Esophagus squamous epithelium (tissue), 5 donors: ENCODE data around the gene APCDD1. TPM values are rescaled to one million over a fixed set of nuclear protein-coding genes. Genes with fewer than 3 reads are reported as not detected.
A peak's percentile ranks its signal among the peaks of the same experiment; 100 is the strongest.

Experiments used
- DNase-seq: peaks from one replicate; lab custom pipeline; 2025; lab: John Stamatoyannopoulos, UW
- H3K27ac ChIP-seq, 4 donors: fragments of 200-600 bp; sonication (generic); one replicate each; pipeline ENCODE4 v1.5.1; 2016 to 2019; ENCODE audit warnings: mild to moderate bottlenecking in 1 of 4
- H3K27me3 ChIP-seq, 4 donors: fragments of 200-600 bp; sonication (generic); 1 replicate in 3 of 4; 2 replicates in 1 of 4; pipeline versions ENCODE4 v1.5.1 to v1.6.0; 2017 to 2021; ENCODE audit warnings: antibody characterized with exemption in 1 of 4
- H3K36me3 ChIP-seq, 3 donors: fragments of 200-600 bp; sonication (generic); one replicate each; pipeline ENCODE4 v1.5.1; 2016 to 2019
- H3K4me1 ChIP-seq, 3 donors: fragments of 200-600 bp; sonication (generic); one replicate each; pipeline ENCODE4 v1.5.1; 2017 to 2019
- H3K4me3 ChIP-seq, 4 donors: fragments of 200-600 bp; sonication (generic); 1 replicate in 3 of 4; 2 replicates in 1 of 4; pipeline ENCODE4 v1.5.1; 2016 to 2019; ENCODE audit warnings: mild to moderate bottlenecking in 2 of 4, moderate library complexity in 1 of 4
- H3K9me3 ChIP-seq, 3 donors: fragments of 200-600 bp; sonication (generic); one replicate each; pipeline ENCODE4 v1.5.1; 2016 to 2019
- CTCF ChIP-seq, 6 experiments: fragments of 450-650 bp in 4 of 6; fragments of 200-600 bp in 2 of 6; sonication (generic) in 2 of 6; IDR thresholded peaks; one replicate each; pipeline ENCODE4 v1.5.1; 2016 to 2019; ENCODE audit warnings: antibody characterized with exemption in 6 of 6, mild to moderate bottlenecking in 4 of 6, moderate library complexity in 4 of 6
- POLR2A ChIP-seq, 4 donors: fragments of 450-650 bp; IDR thresholded peaks; one replicate each; pipeline ENCODE4 v1.6.1; 2017; ENCODE audit warnings: antibody characterized with exemption in 4 of 4, mild to moderate bottlenecking in 4 of 4, moderate library complexity in 3 of 4
- WGBS, 2 donors: methylation state at CpG; one replicate each; pipeline ENCODE4 v1.1.5; 2018; 5-methylcytosine and 5-hydroxymethylcytosine counted together
- intact Hi-C: fragments of 100-400 bp; cut with DNase I; formaldehyde crosslinking; loops from one replicate; pipeline ENCODE4 v1.15.0; 2022
- total RNA-seq, 4 donors: library from RNA; depleted of rRNA; stranded (reverse); fragments of >200 nt; gene quantifications; one replicate each; pipeline ENCODE4 v1.1.0, GENCODE V29; 2016
- donor health status: DM: yes; HTN: yes; CAD: no.

Gene APCDD1
- total RNA-seq, 4 donors from 2014 or later: 16.5 to 76.5 (median 41.4) TPM

- Histone ChIP-seq H3K27ac (no peak overlapping the region), H3K27me3 (no peaks in the 10 kb centered on the region), H3K4me3 (no peak overlapping the region), H3K36me3 (peaks cover 0 to 78% (median 0%) of the 10 kb centered on the region in 3 donors), H3K9me3 (no peaks in the 10 kb centered on the region), H3K4me1 (peaks cover 9 to 51% (median 10%) of the 10 kb centered on the region in 3 donors)
- intact Hi-C loops: no loop called here
- DNase-seq: no peak
- 91 to 93% methylated on average over 1 of the region's 2 CpGs for WGBS, 2 donors
- TF ChIP-seq CTCF (IDR thresholded peaks at IDR 0.05) (no peak), POLR2A (IDR thresholded peaks at IDR 0.05) (no peak)
These were observed 23.4 kb downstream of the APCDD1 start for GRCh38 chr18:10477863-10478260.

GRCh38 chr18:10481831-10482230 is 27.4 kb downstream of the APCDD1 start:
- H3K27ac ChIP-seq: peak overlapping the region in 1 of 4 donors; percentile 26
- H3K4me3 ChIP-seq: no peak overlapping the region
- DNase-seq: no peak
- H3K36me3 ChIP-seq: peaks cover 5 to 79% (median 8%) of the 10 kb centered on the region in 3 donors
- H3K4me1 ChIP-seq: peaks cover 6 to 35% (median 7%) of the 10 kb centered on the region in 3 donors
- no peaks in the 10 kb centered on the region for H3K27me3 ChIP-seq
- 74 to 89% methylated on average over 9 of the region's 9 CpGs for WGBS, 2 donors
- H3K9me3 ChIP-seq: no peaks in the 10 kb centered on the region
- intact Hi-C loops: no loop called here
- no peak for TF ChIP-seq CTCF (IDR thresholded peaks at IDR 0.05)
- TF ChIP-seq POLR2A (IDR thresholded peaks at IDR 0.05): no peak

GRCh38 chr18:10482363-10482984 is 28.0 kb downstream of the APCDD1 start:
- H3K9me3 ChIP-seq: no peaks in the 10 kb centered on the region
- H3K4me1 ChIP-seq: peaks cover under 1 to 35% (median 2%) of the 10 kb centered on the region in 3 donors
- intact Hi-C loops: no loop called here
- no peaks in the 10 kb centered on the region for H3K27me3 ChIP-seq
- TF ChIP-seq CTCF (IDR thresholded peaks at IDR 0.05) (no peak), POLR2A (IDR thresholded peaks at IDR 0.05) (no peak)
- peak overlapping the region in 1 of 4 donors; percentile 26 for H3K27ac ChIP-seq
- no peak overlapping the region for H3K4me3 ChIP-seq
- no peak for DNase-seq
- WGBS, 2 donors: 90 to 91% methylated on average over 6 to 9 of the region's 11 CpGs
- H3K36me3 ChIP-seq: peaks cover 5 to 82% (median 8%) of the 10 kb centered on the region in 3 donors

- no peak for TF ChIP-seq POLR2A (IDR thresholded peaks at IDR 0.05)
- no peaks in the 10 kb centered on the region for H3K27me3 ChIP-seq
- H3K36me3 ChIP-seq: peaks cover 5 to 85% (median 8%) of the 10 kb centered on the region in 3 donors
- H3K27ac ChIP-seq: no peak overlapping the region
- peaks cover 0 to 41% (median 5%) of the 10 kb centered on the region in 3 donors for H3K4me1 ChIP-seq
- H3K4me3 ChIP-seq: no peak overlapping the region
- WGBS, 2 donors: 73 to 80% methylated on average over 10 to 13 of the region's 20 CpGs
- H3K9me3 ChIP-seq: no peaks in the 10 kb centered on the region
- no peak for DNase-seq
- intact Hi-C loops: no loop called here
These were observed 28.8 kb downstream of the APCDD1 start for GRCh38 chr18:10482985-10483949.

- 91 to 94% methylated on average over 15 to 16 of the region's 20 CpGs for WGBS, 2 donors
- Histone ChIP-seq H3K36me3 (peaks cover 5 to 89% (median 8%) of the 10 kb centered on the region in 3 donors), H3K4me3 (no peak overlapping the region), H3K27me3 (no peaks in the 10 kb centered on the region), H3K27ac (no peak overlapping the region), H3K9me3 (no peaks in the 10 kb centered on the region), H3K4me1 (peaks cover 0 to 46% (median 5%) of the 10 kb centered on the region in 3 donors)
- no peak for TF ChIP-seq POLR2A (IDR thresholded peaks at IDR 0.05)
- TF ChIP-seq CTCF (IDR thresholded peaks at IDR 0.05): no peak
- intact Hi-C loops: no loop called here
- DNase-seq: no peak
These were observed 31.0 kb downstream of the APCDD1 start for GRCh38 chr18:10485475-10485874.
